GM12892 (cell line): ENCODE measurements around the gene DPEP2.
"Not testable (repeated sequence)": the region's sequence is repeated elsewhere in the genome, so short reads cannot be mapped to it uniquely, and the experiment has no call there.

ENCODE experiments used
- POLR2A ChIP-seq: IDR thresholded peaks from 2 replicates; pipeline ENCODE4 v1.6.1; 2011; ENCODE audit warnings: low read depth, low read length, control low read depth
- POLR2AphosphoS5 ChIP-seq: IDR thresholded peaks from 2 replicates; pipeline ENCODE4 v1.6.1; 2011; ENCODE audit warnings: low read depth, low read length, control low read depth

DNA sequence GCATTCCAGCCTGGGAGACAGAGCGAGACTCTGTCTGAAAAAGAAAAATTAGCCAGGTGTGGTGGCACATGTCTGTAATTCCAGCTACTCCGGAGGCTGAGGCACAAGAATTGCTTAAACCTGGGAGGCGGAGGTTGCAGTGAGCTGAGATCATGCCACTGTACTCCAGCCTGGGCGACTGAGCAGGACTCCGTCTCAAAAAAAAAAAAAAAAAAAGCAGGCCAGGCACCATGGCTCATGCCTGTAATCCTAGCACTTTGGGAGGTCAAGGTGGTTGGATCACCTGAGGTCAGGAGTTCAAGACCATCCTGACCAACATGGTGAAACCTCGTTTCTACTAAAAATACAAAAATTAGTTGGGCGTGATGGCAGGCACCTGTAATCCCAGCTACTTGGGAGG lies 27.0 kb downstream of the DPEP2 start:
- not testable (repeated sequence) for TF ChIP-seq POLR2A, POLR2AphosphoS5
